HG03575 (cell line): Measurements from ENCODE around the gene MTMR6.

Experiments
- ATAC-seq: cut with Tn5 transposase; IDR thresholded peaks from one replicate; pipeline ENCODE4 v1.9.1; 2021; ENCODE audit not compliant: unreplicated experiment, insufficient number of reproducible peaks, low FRiP score; ENCODE audit errors: extremely low read depth

The MTMR6 gene

GRCh38 chr13:25281935-25282332, 5.4 kb downstream of the MTMR6 start:
- no peak for ATAC-seq

- ATAC-seq: no peak
Observed at GRCh38 chr13:25281193-25281934, 5.9 kb downstream of the MTMR6 start.

DNA sequence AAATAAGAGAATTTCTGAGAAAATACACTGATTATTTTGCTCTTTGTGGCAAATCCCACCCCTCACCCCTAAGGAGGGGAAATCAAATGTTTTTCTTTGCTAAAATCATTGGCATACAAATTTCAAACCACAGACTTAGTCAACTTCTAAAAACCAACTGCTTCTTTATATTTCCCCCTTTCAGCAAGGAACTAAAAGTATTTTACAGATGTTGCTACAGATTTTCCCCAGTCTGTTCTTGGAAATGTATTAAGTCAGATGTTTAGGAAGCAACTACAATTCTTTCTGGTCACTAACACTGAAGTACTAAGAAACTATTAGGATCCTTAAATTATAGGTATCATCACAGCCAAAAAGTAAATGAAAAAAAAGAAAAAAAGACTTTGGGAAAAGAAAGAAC, 6.9 kb downstream of the MTMR6 start:
- no peak for ATAC-seq

GRCh38 chr13:25276748-25277147, 10.5 kb downstream of the MTMR6 start:
- ATAC-seq: no peak

- no peak for ATAC-seq
Observed at GRCh38 chr13:25268561-25268960, 18.7 kb downstream of the MTMR6 start.

DNA sequence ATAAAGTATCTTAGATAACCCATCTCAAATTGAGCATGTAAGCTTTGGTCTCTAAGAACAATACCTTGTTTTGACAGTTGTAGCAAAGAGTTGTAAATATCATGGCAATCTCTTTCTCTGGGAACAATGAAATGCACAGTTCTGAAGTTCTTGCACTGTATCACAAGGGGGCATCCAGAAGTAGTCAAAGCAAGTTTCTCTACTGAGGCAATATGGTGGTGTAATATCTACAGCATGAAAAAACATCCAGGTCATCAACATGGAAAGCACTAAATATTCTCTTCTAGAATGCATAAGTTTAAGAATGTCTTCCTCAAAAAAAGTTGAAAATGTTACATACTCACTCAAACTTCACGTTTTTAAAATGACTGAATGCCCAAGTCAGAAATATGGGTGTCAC, 19.6 kb downstream of the MTMR6 start:
- ATAC-seq: no peak

GRCh38 chr13:25266706-25267105, 20.6 kb downstream of the MTMR6 start:
- no peak for ATAC-seq

DNA sequence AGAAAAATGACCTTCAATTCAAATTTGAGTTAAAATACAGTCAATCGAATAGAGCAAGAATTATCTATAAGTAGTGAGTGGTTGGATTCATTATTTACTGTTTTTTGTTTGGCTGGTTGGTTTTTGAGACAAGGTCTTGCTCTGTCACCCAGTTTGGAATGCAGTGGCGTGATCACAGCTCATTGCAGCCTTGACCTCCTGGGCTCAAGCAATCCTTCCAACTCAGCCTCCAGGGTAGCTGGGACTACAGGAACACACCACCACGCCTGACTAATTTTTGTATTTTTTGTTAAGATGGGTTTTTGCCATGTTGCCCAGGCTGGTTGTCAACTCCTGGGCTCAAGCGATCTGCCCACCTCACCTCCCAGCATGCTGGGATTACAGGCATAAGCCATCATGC, 25.0 kb downstream of the MTMR6 start:
- ATAC-seq: no peak

DNA sequence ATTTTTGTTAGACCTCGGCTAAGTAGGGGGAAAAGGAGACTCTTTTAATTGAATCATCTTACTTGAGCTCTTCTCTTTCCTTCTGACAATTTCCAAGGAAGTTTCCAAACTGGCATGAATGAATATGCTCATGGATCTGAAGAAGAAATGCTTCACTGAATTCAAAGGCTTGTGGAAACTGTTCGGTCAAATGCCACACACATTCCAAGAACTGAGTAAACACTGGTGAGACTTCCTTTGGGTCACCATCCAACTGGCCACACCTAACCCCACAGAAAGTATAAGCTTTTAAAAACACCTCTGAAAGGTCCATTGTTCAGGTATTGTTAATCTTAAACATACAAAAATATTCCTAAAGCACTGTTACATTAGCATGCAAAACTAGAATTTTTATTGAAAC, 33.6 kb downstream of the MTMR6 start:
- no peak for ATAC-seq

- no peak for ATAC-seq
Observed at GRCh38 chr13:25252752-25253151, 34.5 kb downstream of the MTMR6 start.

- ATAC-seq: no peak
Observed at GRCh38 chr13:25252225-25252624, 35.1 kb downstream of the MTMR6 start.

DNA sequence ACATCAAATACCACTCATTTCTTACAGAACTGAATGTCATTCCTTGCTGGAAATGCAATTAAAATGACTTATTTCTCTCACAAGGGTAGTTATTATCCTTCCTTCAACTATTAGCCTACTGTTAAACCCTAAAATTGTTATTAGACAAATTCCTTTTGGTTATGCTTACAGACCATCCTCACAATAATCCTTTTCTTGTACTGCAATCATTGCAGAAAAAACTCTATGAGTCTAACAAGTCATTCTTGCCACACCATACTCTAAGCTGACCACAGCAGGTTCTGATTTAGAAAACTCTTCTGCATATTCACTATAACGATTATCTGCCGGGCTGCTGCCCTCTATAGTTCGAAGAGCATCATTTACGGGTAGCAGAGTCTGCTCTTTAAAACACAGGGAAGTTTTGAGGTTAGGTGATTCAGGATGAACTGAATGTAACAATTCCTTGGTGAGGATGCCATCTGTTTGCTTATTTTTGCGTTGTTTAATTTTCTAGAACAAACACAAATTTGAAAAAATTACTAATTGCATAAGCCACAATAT, 38.2 kb downstream of the MTMR6 start:
- no peak for ATAC-seq

DNA sequence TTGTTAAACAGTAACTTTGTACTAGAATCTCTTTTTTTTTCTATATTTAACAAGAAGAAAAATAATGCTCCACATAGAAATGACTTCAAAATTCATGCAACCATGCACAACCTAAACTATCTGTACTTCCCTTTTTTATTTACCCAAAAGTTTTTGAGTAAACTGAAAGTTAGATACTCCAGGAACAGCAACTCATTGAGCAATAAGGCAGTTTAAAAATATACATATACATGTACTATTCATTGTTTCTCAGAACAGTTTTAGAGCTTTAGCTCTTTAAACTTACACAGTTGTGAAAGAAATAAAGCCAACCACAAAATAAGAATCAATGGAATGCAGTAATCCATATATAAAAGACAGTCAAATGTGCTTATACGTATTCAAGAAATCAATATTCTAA, 39.2 kb downstream of the MTMR6 start:
- no peak for ATAC-seq

DNA sequence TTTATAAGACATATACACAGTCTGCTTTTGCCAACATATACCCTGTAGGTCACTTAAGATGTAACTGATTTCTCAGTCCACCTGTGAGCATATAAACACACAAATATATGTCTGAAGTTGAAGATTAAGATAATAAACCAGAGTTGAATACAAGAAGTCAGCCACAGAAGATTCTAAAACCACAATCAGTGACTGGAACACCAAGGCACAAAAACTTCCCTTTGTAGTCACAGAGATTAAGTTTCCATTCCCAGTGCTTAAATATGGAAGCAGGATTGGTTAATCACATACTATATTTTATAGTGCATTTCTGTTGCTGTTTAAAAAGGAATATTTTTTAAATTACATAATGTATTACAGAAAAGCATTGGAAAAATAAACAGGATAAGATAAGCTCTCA, 39.9 kb downstream of the MTMR6 start:
- ATAC-seq: no peak

GRCh38 chr13:25244123-25244522, 43.2 kb downstream of the MTMR6 start:
- ATAC-seq: no peak

GRCh38 chr13:25242956-25243355, 44.3 kb downstream of the MTMR6 start:
- no peak for ATAC-seq

GRCh38 chr13:25241007-25241406, 46.3 kb downstream of the MTMR6 start:
- no peak for ATAC-seq

GRCh38 chr13:25237083-25237482, 50.2 kb downstream of the MTMR6 start:
- no peak for ATAC-seq

DNA sequence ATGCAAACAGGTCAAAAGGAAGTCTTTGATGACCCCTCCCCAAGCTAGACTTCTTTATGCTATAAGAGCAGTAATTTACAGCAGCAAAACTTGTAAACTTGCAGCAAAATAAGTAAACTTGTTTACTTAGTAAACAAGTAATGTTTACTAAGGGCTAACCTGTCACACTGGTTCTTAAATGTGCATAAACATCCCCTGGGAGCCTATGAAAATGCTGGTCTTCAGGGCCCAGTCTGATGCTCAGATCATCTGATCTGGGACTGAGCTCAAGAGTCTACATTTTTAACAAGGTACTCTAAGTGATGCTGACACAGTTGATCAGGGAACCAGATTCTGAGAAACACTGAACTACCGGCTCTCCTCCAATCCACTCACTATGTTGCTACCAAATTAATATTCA, 53.4 kb downstream of the MTMR6 start:
- ATAC-seq: no peak

DNA sequence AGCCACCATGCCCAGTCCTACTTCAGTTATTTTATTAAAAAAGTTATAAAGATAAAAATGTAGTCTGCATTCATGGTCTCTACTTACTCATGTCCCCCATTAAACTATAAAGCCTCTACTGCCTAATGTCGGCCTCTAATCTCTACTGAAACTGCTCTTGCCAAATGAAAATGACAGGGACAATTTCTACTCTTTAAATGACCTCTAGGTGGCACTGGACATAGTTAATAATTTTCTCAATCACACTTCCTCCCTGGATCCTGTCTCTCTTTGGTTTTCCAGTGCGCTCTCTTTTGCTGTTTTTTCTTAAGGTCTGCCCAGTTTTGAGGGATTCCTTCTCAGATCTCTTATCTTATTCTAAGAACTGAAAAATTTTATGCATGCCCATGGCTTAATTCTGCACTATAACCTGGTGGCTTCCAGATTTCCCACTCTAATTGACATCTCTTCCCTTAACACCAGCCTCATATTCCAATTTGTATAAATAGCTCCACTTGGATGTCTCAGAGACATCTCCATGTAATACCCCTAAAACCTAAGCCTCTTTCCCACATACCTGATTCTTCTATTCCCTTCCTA, 54.3 kb downstream of the MTMR6 start:
- no peak for ATAC-seq

GRCh38 chr13:25231517-25231916, 55.8 kb downstream of the MTMR6 start:
- ATAC-seq: no peak
